GM15510 (cell line): ENCODE results near the gene MYF5.

Experiments used
- POLR2A ChIP-seq: IDR thresholded peaks from 3 replicates; pipeline ENCODE4 v1.6.1; 2011; ENCODE audit warnings: borderline replicate concordance; ENCODE audit not compliant: insufficient read length; ENCODE audit errors: extremely low read depth

The MYF5 gene

DNA sequence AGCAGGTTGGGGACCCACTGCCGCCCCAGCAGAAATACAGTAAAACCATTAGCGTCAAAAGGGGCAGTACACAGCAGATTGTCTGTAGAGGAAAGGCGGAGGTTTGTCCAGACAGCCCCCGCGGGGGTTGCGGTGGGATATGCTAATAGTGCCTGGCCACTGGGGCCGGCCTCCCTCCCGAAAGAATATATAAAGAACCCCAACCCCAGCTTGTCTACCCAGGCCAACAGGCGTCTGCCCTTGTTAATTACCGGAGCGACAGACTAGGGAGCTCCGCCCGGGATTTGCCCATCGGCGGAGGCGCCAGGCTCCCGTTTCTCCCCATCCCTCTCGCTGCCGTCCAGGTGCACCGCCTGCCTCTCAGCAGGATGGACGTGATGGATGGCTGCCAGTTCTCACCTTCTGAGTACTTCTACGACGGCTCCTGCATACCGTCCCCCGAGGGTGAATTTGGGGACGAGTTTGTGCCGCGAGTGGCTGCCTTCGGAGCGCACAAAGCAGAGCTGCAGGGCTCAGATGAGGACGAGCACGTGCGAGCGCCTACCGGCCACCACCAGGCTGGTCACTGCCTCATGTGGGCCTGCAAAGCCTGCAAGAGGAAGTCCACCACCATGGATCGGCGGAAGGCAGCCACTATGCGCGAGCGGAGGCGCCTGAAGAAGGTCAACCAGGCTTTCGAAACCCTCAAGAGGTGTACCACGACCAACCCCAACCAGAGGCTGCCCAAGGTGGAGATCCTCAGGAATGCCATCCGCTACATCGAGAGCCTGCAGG is at the start of gene MYF5:
TSS of gene MYF5 (plus strand) at position 217 of the 774 bp plus-strand sequence. CDS start at position 369, 152 bp downstream.
- TF ChIP-seq POLR2A, result no peak

DNA sequence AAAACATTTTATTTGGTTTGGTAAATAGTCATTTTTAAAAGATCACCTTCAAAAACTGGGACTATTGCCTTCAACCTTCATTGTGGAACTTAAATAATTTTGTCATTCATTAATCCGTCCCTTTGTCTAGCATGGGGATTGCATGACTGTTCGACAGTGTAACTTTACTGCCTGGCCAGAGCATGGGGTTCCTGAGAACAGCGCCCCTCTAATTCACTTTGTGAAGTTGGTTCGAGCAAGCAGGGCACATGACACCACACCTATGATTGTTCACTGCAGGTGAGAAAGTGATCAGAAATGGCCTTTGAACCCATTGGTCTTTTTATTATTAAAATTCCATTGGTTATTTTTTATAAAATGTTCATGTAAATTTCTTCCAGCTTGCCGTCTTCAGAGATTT is 46.5 kb upstream of the MYF5 start:
- no peak for TF ChIP-seq POLR2A

DNA sequence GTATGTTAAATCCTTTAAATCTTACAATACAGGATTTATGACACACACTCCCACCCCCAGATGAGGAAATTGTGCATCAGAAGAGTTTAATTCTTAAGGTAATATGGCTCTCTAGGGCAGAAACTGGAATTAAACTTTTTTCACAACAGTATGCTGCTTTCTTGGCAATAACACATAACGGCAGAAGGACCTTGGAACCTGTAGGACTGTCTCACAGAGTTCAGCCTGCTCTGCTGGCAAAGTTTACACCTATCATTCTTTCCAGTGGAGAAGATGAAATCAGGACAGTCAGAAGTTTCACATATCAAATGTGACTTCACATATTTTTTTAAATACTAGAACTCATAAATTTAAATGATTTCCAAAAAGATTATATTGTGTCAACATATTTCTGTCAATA is 39.9 kb upstream of the MYF5 start:
- no peak for TF ChIP-seq POLR2A

DNA sequence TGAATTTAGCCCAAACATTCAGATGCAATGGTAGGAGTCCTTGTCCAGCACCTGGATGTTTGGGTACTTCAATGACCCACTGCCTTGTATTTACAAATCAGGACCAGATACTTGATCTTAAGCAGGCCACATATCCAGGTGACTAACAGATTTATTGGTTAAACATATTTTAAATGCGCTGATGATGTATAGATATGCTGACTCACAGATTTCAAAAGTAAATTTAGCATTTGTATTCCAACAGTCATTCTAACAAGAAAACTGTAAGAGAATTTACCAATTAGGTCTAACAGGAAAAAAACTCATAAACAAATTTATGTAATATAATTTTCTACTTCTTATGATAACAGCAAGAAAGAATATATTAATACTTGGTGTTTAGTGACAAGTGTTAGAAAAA is 38.7 kb upstream of the MYF5 start:
- no peak for TF ChIP-seq POLR2A

DNA sequence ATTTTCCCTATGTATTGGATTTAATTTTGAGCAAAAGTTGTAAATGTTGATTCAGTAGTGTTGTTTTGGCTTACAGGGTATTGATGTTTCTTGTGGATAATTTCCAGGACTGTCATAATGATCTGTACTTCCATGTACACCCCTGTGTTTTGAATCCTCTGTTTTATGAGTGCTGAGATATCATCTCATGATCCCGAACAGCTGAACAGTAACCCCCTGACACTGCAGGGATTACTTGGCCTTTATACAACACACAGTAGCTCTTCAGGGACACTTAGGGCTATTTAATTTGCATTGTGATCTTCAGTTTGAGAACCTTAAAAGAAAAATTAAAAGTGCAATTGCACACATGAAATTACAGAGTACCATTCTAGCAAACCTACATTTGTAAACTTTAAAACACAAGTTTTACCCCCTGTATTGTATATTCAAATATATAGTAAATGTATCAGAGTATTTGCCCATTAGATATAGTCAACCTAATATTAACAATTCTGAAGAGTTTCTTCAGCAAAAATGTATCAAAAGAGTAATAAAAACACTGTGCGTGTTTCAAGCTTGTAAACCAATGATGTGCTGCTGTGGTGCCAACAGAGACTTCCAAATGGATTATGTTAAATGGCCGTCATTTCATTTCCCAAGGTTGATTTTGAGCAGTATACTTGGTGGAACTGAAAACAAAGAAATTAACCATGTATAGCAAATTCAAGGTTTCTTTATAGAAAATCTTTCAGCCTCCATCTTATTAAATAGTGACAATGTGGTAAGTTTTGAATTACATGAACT is 37.2 kb upstream of the MYF5 start:
- TF ChIP-seq POLR2A, result no peak

DNA sequence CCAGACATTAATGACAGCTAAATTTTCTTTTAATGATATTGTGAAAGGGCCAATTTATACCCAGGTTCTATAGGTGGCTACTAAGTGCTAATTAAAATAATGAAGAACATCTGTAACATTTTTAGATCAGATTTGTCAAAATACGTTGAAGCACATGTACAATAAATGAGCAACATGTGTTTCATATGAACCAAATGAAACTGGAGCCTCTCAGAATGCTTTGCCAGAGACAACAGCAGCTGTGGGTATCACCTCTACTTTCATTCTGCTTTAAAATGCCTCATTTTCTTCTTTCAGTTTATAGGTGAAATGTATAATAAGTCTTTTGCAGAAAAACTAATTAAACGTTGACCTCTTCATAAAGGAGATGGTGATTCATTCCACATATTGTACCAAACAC is 35.4 kb upstream of the MYF5 start:
- TF ChIP-seq POLR2A, result no peak

DNA sequence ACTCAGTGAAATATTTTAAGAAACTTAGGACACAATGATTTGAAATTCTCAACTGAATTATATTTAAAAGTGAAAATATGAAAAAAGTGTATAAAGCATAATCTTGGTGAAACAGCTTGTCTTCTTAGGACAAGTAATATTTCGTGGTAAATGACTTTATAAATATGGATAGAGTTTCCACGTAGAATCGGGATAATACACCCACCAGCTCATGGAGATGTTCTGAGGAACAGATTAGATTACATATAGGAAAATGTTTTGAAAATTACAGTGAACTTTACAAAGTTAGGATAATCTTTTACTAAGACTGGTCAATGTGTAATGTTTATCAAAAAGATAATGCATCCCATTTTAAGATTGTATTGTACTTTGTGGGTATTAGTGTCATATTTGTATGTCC is 34.9 kb upstream of the MYF5 start:
- TF ChIP-seq POLR2A, result no peak

DNA sequence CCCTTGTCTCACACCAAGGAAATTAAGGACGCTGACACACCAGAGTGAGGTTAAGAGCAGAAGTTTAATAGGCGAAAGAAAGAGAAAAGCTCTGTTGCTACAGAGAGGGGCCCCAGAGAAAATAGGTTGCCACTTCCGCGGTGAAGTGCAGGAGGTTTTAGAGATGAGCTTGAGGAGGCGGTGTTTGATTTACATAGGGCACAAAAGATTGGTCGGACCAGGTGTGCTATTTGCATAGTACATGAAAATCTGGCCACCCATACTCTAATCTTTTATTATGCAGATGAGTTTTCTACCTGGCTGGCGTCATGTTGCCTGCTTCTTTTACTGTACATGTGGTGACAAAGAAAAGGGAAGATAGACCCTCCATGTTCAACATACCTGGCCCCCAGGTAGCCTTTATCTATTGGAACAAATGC is 32.6 kb upstream of the MYF5 start:
- no peak for TF ChIP-seq POLR2A

DNA sequence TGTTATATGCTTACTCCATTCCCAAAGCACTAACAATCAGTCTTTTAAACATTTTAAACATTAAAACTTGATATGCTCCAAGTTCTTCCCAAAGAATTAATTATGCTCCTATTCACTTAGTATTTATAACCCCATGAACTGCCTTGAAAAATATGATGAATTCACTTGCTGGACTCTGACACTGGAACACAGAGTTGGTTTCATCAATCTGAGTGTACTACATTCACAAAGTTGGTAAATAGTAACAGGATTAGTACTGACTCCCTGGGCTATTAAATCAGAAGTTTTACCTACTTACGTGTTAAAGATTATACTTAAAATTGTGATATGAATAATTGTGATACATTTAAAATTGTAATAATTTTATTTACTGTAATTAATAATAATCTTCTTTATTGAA is 26.6 kb upstream of the MYF5 start:
- no peak for TF ChIP-seq POLR2A

DNA sequence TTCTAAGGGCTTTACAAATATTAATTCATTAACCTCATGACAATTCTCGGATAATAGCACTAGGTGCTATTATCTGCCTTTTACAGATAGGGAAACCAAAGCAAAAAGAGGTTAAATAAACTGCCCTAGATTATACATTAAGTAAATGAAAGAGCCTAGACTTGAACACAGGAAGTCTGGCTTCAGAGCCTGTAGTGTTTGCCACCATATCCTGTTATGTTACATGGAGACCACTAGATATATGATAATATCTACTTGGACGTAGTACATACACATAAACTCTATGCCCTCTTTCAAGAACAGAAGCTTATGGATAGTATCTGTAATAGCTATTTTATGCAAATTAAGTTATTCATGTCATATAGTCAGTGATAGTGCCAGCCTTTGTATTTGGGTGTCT is 26.2 kb upstream of the MYF5 start:
- TF ChIP-seq POLR2A, result no peak

DNA sequence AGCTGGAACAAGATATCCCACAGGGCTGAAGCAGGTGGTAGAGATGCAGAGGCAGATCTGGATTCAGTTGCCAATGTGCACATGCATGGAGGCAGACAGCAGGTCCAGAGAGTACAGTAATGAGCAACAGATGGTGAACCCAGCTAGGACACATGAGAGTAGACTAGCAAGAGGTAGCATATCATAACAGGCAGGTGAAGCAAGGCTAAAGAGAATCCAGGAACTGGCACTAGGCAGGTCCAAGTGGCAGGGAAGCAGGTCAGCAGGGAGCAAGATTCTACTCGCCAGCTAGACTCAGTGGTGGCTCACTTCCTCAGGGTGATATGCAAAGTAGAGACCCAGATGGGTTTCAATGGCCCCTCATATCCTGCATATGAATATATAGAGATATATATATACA is 24.6 kb upstream of the MYF5 start:
- TF ChIP-seq POLR2A, result no peak

DNA sequence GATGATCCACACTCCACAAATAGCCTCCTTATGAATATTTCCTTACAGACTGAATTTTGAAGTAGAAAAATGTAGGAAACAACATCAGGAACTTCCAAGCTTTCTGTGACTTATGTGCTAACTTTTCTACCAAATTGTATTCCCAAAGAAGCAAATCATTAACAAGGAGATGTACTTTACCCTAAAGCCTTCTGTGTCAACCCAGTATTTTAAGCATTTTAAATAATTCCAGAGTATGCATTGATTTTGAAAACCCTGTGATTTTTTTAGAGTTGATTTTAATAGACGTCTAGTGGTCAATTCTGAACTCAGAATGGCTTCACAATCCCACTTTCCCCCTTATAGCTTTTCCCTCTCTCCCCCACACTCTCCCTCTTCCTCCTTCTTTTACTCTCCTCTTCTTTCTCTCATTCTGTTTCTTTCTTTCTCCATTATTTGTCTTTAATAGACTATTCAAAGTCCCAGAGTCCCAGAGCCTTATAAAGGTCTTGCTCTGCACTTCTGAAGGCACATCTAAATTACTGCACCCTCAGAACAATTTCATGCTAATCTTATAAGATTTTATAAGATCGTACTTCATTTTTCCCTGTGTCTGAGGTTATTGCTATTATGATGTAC is 19.3 kb upstream of the MYF5 start:
- no peak for TF ChIP-seq POLR2A

DNA sequence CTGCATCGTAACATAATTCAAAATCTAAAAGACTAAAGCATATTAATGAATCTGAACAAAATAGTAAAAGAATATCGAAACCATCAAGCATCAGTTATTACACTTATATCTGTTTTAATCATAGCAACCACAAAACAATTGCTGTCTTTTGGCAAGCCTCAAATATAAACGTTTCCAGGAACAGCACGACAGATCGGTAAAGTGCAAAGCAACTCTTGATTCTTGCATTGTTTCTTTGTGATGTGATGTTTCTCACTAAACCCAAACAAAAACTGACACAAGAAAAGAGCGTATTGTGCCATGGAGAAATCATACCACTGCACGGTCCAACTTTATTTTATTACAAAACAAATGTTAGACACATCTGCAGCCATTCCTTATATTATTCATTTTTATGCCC is 18.5 kb upstream of the MYF5 start:
- no peak for TF ChIP-seq POLR2A

DNA sequence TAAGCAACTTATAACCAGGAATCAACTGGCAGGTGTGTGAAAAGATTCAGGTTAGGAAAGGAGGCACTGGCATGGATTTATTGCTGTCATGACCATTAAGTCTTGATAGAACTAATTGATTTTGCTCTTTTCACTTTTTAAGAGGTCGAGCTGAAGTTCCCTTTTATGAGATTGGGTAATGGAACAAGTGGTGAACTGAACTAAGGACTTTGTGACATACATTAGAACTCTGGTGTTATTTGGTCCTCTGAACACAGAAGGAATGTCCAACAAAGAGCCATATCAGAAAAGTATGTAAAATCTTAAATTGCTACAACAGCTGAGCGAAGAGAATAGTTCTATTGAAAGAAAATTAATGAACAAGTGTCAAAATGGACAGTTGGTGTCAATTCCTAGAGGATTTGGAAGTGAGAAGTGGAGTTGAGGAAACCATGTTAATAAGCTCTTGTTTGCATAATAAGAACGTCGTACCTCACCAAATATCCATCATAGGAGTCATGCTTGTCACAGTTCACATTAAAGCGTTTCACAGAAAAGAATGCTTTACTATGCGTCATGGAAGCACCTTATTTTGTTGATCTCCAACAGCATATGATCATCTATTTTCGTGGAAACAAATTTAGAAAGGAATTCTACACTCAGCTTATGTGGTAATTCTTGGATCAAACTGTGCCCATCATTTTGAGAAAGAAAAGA is 17.7 kb upstream of the MYF5 start:
- no peak for TF ChIP-seq POLR2A

DNA sequence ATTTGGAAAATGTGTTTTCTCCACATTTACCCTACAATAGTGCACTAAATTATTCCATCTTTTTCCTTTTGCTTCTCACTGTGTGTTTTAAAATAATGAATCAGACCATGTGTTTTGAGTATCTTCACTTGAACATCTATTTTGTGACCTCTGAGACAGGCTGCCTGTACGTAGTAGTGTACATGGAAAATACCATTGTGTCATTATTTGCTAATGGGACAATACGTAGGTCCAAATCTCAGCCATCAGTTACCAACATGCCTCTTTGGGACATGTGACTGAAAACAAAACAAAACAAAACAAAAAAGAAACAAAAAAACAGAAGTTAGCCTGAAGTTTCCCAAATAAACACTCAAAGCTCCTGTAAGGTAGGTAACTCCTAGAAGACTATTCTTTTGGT is 16.4 kb upstream of the MYF5 start:
- TF ChIP-seq POLR2A, result no peak

DNA sequence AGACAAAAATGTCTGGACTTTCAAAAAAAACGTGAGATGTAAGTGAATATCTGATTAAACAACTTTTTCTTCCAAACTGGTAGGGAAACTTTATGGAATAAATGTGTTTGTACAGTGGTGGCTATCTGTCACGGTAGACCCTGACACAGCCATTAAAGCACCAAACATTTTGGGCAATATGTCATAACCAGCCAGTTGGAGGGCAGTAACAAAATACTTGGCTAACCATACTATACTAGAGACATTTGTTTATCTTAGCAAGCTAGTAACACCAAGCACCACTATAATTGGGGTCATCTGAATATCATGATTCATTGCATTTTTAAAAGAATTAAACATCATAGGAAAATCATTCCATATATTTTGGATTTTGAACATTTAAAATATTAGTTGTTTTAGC is 15.3 kb upstream of the MYF5 start:
- TF ChIP-seq POLR2A, result no peak
